Mesenchymal stem cell (in vitro differentiated cells and primary cell): Measurements from ENCODE around the gene IRF2BP2.

Experiments
- DNase-seq: peaks from one replicate; pipeline ENCODE4 v3.0.0-alpha.2; 2013
- H2AFZ ChIP-seq: one replicate; pipeline ENCODE4 v1.6.1; 2013; ENCODE audit warnings: low read depth, mild to moderate bottlenecking, control low read depth, inconsistent platforms, low read length, moderate library complexity
- H2AK5ac ChIP-seq: 2 replicates; pipeline ENCODE4 v1.6.1; 2013; ENCODE audit warnings: low read length, moderate library complexity, mild to moderate bottlenecking, inconsistent platforms; ENCODE audit not compliant: severe bottlenecking
- H2BK120ac ChIP-seq: one replicate; pipeline ENCODE4 v1.6.1; 2013; ENCODE audit warnings: low read depth, mild to moderate bottlenecking, inconsistent platforms, low read length, moderate library complexity
- H2BK12ac ChIP-seq, 2 experiments: one replicate each; pipeline ENCODE4 v1.6.1; 2013; ENCODE audit warnings: inconsistent platforms in 2 of 2, low read length in 2 of 2, mild to moderate bottlenecking in 2 of 2, moderate library complexity in 2 of 2, control low read depth in 1 of 2
- H2BK15ac ChIP-seq: one replicate; pipeline ENCODE4 v1.6.1; 2013; ENCODE audit warnings: mild to moderate bottlenecking, low read depth, inconsistent platforms; ENCODE audit not compliant: poor library complexity, severe bottlenecking
- H2BK5ac ChIP-seq: 2 replicates; pipeline ENCODE4 v1.6.1; 2013; ENCODE audit warnings: low read depth, mild to moderate bottlenecking, low read length, control low read depth, inconsistent platforms; ENCODE audit not compliant: poor library complexity, severe bottlenecking
- H3K14ac ChIP-seq, 2 experiments: one replicate each; pipeline ENCODE4 v1.6.1; 2013; ENCODE audit warnings: inconsistent platforms in 2 of 2, low read length in 2 of 2, control low read depth in 1 of 2, mild to moderate bottlenecking in 1 of 2, moderate library complexity in 1 of 2
- H3K18ac ChIP-seq, 2 experiments: one replicate each; pipeline ENCODE4 v1.6.1; 2013; ENCODE audit warnings: inconsistent platforms in 2 of 2, low read length in 2 of 2, control low read depth in 1 of 2, low read depth in 1 of 2, mild to moderate bottlenecking in 1 of 2
- H3K23ac ChIP-seq, 2 experiments: one replicate each; pipeline ENCODE4 v1.6.1; 2013; ENCODE audit warnings: inconsistent platforms in 2 of 2, low read length in 2 of 2, mild to moderate bottlenecking in 2 of 2, moderate library complexity in 2 of 2, control low read depth in 1 of 2
- H3K27ac ChIP-seq: 2 replicates; pipeline ENCODE4 v1.5.1; 2013; ENCODE audit warnings: mild to moderate bottlenecking, moderate library complexity, low read length, control low read depth, inconsistent platforms; ENCODE audit not compliant: poor library complexity, severe bottlenecking
- H3K27me3 ChIP-seq, 2 experiments: 2 replicates each; pipeline versions ENCODE4 v1.6.1 to v1.7.0; 2013; ENCODE audit warnings: low read length in 2 of 2, mild to moderate bottlenecking in 2 of 2, moderate library complexity in 2 of 2, control low read depth in 1 of 2, inconsistent platforms in 1 of 2; ENCODE audit not compliant: control insufficient read depth in 1 of 2, insufficient read depth in 1 of 2
- H3K36me3 ChIP-seq, 2 experiments: 2 replicates each; pipeline versions ENCODE4 v1.6.1 to v1.7.0; 2013; ENCODE audit warnings: low read length in 2 of 2, control low read depth in 1 of 2, inconsistent platforms in 1 of 2, low read depth in 1 of 2, mild to moderate bottlenecking in 1 of 2; ENCODE audit not compliant: insufficient read depth in 2 of 2, control insufficient read depth in 1 of 2
- H3K4ac ChIP-seq, 2 experiments: one replicate each; pipeline ENCODE4 v1.6.1; 2013; ENCODE audit warnings: inconsistent platforms in 2 of 2, low read length in 2 of 2, mild to moderate bottlenecking in 2 of 2, moderate library complexity in 2 of 2, control low read depth in 1 of 2, low read depth in 1 of 2
- H3K4me1 ChIP-seq: 2 replicates; pipeline ENCODE4 v1.6.1; 2013; ENCODE audit warnings: low read depth, low read length, control low read depth; ENCODE audit not compliant: control insufficient read depth, insufficient read depth
- H3K4me2 ChIP-seq: 2 replicates; pipeline ENCODE4 v1.6.1; 2013; ENCODE audit warnings: low read length, mild to moderate bottlenecking, inconsistent platforms; ENCODE audit not compliant: poor library complexity, severe bottlenecking
- H3K4me3 ChIP-seq, 2 experiments: 2 replicates each; pipeline versions ENCODE4 v1.5.1 to v1.7.0; 2013; ENCODE audit warnings: low read length in 2 of 2, mild to moderate bottlenecking in 2 of 2, control low read depth in 1 of 2, low read depth in 1 of 2; ENCODE audit not compliant: insufficient read depth in 1 of 2
- H3K79me1 ChIP-seq: replicated peaks from 2 replicates; pipeline ENCODE4 v1.6.1; 2013; ENCODE audit warnings: mild to moderate bottlenecking, control low read depth, low read length, inconsistent platforms; ENCODE audit not compliant: poor library complexity, severe bottlenecking
- H3K9ac ChIP-seq: 2 replicates; pipeline ENCODE4 v1.7.0; 2013; ENCODE audit warnings: mild to moderate bottlenecking, low read length, moderate library complexity
- H3K9me3 ChIP-seq: 2 replicates; pipeline ENCODE4 v1.7.0; 2013; ENCODE audit warnings: mild to moderate bottlenecking, low read length; ENCODE audit not compliant: control insufficient read depth
- H4K8ac ChIP-seq: one replicate; pipeline ENCODE4 v1.6.1; 2013; ENCODE audit warnings: inconsistent platforms, mild to moderate bottlenecking, low read length, moderate library complexity
- H4K91ac ChIP-seq: one replicate; pipeline ENCODE4 v1.6.1; 2013; ENCODE audit warnings: mild to moderate bottlenecking, low read length, inconsistent platforms
- WGBS: methylation state at CpG from one replicate; pipeline ENCODE4 v1.1.7; 2013; ENCODE audit warnings: mixed read lengths; 5-methylcytosine and 5-hydroxymethylcytosine counted together

IRF2BP2 gene

DNA sequence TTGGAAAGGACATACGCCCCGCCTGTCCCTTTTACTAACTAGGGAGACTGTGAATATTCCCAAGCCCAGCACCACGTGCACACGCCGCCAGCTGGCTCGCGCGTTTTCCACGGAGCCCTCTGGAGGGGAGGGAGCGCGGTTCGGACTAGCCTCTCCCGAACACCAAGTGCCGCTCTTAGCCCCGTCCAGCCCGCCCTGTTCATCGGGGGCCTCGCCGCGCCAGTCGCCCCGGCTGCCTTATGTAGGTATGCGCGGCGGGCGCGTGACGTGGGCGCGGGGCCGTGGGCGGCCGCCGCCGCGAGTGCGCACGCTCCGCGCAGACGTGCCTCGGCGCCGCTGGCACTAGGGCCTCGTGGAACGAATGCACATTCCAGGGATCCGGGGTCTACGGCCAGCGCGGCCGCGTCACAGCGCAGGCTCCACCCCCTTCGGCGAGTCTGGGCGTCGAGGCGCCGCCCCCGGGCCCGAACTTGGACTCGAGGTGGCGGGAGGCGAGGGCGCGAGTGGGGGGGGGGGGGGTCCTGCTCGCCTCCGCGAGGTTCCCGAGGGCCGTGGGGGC is 767 bp upstream of the IRF2BP2 start:
- peak overlapping the region; percentile 99 for H3K18ac ChIP-seq
- peak overlapping the region; percentile 93 for H2AK5ac ChIP-seq
- H4K8ac ChIP-seq: peak overlapping the region; percentile 95
- peaks cover 18% of the 10 kb centered on the region for H3K4me1 ChIP-seq
- peak overlapping the region; percentile 23 to 29 for H2BK12ac ChIP-seq
- peak overlapping the region; percentile 95 for H4K91ac ChIP-seq
- H2BK15ac ChIP-seq: peak overlapping the region; percentile 84
- H3K79me1 ChIP-seq: no peaks in the 10 kb centered on the region
- peak overlapping the region; percentile 100 for H3K27ac ChIP-seq
- no peaks in the 10 kb centered on the region for H3K27me3 ChIP-seq
- no peaks in the 10 kb centered on the region for H3K9me3 ChIP-seq
- DNase-seq: peak; percentile 94
- no peak overlapping the region for H2AFZ ChIP-seq
- H3K4me3 ChIP-seq: peak overlapping the region; percentile 59 to 81
- H2BK5ac ChIP-seq: peak overlapping the region; percentile 90
- H3K4ac ChIP-seq: peak overlapping the region; percentile 91 to 99
- peak overlapping the region in 1 of 2 experiments; percentile 49 for H3K23ac ChIP-seq
- peaks cover 21 to 27% of the 10 kb centered on the region in 2 experiments for H3K36me3 ChIP-seq
- peak overlapping the region; percentile 93 for H2BK120ac ChIP-seq
- peak overlapping the region in 1 of 2 experiments; percentile 82 for H3K14ac ChIP-seq
- H3K9ac ChIP-seq: peak overlapping the region; percentile 97
- H3K4me2 ChIP-seq: peak overlapping the region; percentile 95
- under 1% methylated on average over 57 of the region's 71 CpGs for WGBS

DNA sequence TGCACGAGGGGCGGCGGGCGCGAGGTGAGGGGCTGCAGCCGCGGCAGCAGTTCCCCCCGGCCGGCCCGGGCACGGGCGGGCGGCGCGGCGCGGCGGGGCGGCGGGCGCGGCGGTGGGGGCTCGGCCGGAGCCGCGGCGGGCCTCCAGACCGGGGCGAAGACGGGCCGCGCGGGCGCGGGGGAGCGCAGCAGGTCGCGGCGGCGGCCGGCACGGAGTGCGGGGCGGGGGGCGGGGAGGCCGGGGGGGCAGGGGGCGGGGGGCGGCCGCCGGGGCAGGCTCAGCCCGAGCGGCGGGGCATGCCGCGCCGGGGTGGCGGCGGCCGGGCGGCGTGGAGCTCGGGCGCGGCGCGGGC is 311 bp downstream of the IRF2BP2 start:
- peak overlapping the region; percentile 71 for H2BK5ac ChIP-seq
- peak overlapping the region; percentile 31 for H4K91ac ChIP-seq
- H3K23ac ChIP-seq: no peak overlapping the region
- H3K79me1 ChIP-seq: no peaks in the 10 kb centered on the region
- no peak overlapping the region for H4K8ac ChIP-seq
- no peak overlapping the region for H2BK12ac ChIP-seq
- peak overlapping the region; percentile 20 for H3K4me2 ChIP-seq
- H3K36me3 ChIP-seq: peaks cover 21 to 37% of the 10 kb centered on the region in 2 experiments
- H3K27me3 ChIP-seq: no peaks in the 10 kb centered on the region
- H3K9me3 ChIP-seq: no peaks in the 10 kb centered on the region
- no peak overlapping the region for H3K27ac ChIP-seq
- peak overlapping the region; percentile 65 to 93 for H3K14ac ChIP-seq
- H2AFZ ChIP-seq: no peak overlapping the region
- peaks cover 18% of the 10 kb centered on the region for H3K4me1 ChIP-seq
- H3K18ac ChIP-seq: peak overlapping the region; percentile 78 to 100
- H3K4me3 ChIP-seq: peak overlapping the region in 1 of 2 experiments; percentile 88
- no peak overlapping the region for H2BK15ac ChIP-seq
- WGBS: no CpG with 5 or more reads among the region's 67 CpGs
- H3K9ac ChIP-seq: peak overlapping the region; percentile 97
- H2BK120ac ChIP-seq: peak overlapping the region; percentile 99
- no peak for DNase-seq
- H3K4ac ChIP-seq: peak overlapping the region; percentile 70 to 99
- H2AK5ac ChIP-seq: no peak overlapping the region

DNA sequence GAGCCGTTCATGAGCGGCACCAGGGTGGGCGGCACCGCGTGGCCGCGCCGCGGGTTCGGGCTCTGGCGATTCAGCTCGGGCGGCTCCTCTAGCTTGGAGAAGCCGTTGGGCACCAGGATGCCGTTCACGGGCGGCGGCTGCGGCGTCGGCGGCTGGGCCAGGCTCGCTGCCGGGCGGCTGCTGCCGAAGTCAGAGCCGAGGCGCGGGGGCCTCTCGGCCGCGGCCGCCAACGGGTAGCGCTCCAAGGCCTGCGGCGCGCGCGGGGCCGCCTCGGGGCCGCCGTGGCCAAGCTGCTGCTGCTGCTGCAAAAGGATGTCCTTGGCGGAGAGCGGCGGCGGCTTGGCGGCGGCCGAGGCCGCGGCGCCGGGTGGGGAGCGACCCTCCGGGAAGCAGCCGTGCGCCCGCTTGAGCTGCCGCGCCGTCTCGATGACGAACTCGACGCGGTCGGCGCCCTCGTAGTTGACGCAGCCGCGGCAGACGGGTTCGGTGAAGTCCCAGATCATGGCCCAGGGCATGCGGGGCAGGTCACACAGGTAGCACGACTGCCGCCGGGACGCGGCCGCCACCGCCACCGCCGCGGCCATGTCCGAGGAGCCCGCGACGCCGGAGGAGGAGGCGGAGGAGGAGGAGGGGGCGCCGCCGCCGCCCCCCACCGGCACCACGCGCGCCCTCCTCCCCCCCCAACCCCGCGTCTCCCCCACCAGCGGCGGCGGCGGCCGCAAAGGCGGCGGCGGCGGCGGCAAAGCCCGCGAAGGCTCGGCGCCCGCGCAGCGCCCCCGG is 877 bp downstream of the IRF2BP2 start:
- H3K4me3 ChIP-seq: peak overlapping the region; percentile 88 to 95
- peaks cover 21 to 42% of the 10 kb centered on the region in 2 experiments for H3K36me3 ChIP-seq
- H3K18ac ChIP-seq: peak overlapping the region; percentile 99 to 100
- H2BK15ac ChIP-seq: peak overlapping the region; percentile 92
- no peaks in the 10 kb centered on the region for H3K9me3 ChIP-seq
- no peaks in the 10 kb centered on the region for H3K79me1 ChIP-seq
- peak overlapping the region; percentile 97 for H4K8ac ChIP-seq
- H3K27me3 ChIP-seq: no peaks in the 10 kb centered on the region
- peak overlapping the region; percentile 100 for H3K9ac ChIP-seq
- H3K27ac ChIP-seq: peak overlapping the region; percentile 68
- WGBS: under 1% methylated on average over 41 of the region's 121 CpGs
- H2AFZ ChIP-seq: no peak overlapping the region
- peak overlapping the region; percentile 98 for H4K91ac ChIP-seq
- H2BK120ac ChIP-seq: peak overlapping the region; percentile 99
- peak overlapping the region; percentile 94 to 99 for H3K4ac ChIP-seq
- H3K23ac ChIP-seq: peak overlapping the region in 1 of 2 experiments; percentile 95
- H3K4me2 ChIP-seq: peak overlapping the region; percentile 93
- H2AK5ac ChIP-seq: peak overlapping the region; percentile 60
- peak overlapping the region; percentile 99 for H2BK5ac ChIP-seq
- DNase-seq: peak; percentile 63
- peaks cover 18% of the 10 kb centered on the region for H3K4me1 ChIP-seq
- peak overlapping the region; percentile 92 to 99 for H2BK12ac ChIP-seq
- H3K14ac ChIP-seq: peak overlapping the region; percentile 93 to 100
